ENCODE data around the gene PSMB3. TPM values are rescaled to one million over a fixed set of nuclear protein-coding genes. Genes with fewer than 3 reads are reported as not detected.

The PSMB3 gene
- total RNA-seq, 1 experiment from 2014 or later, result 346 TPM

GRCh38 chr17:38809828-38810227 is 57.3 kb downstream of the PSMB3 start:
- no peak for ATAC-seq
- CTCF ChIA-PET, result no interaction called here
- POLR2A ChIA-PET, result interaction anchor here (0.5 kb wide), 1 partner anchor 14 kb away, joined by 3 read pairs; no protein-coding TSS in a partner anchor
- DNase-seq (ENCODE audit: low read depth, low spot score), result no peak
- H3K4me3 ChIP-seq (replicated peaks in 1 of 2; ENCODE audit: low read depth in 1 of 2, low read length in 2 of 2), result no peak overlapping the region
- H3K79me2 ChIP-seq (ENCODE audit: insufficient read depth, low read length), result no peaks in the 10 kb centered on the region; the same call in 1 of the 2 replicates
- H3K4me2 ChIP-seq (ENCODE audit: low read length), result no peak overlapping the region
- H3K9me2 ChIP-seq (ENCODE audit: insufficient read depth), result no peaks in the 10 kb centered on the region
- H3K36me3 ChIP-seq (ENCODE audit: control insufficient read depth in 1 of 2, insufficient read depth in 2 of 2, low read length in 2 of 2), result peaks cover 40 to 45% of the 10 kb centered on the region in 2 experiments
- H3K27ac ChIP-seq (ENCODE audit: low read depth, low read length), result no peak overlapping the region
- H4K20me1 ChIP-seq (ENCODE audit: insufficient read depth), result no peaks in the 10 kb centered on the region
- no TSS peak for BruUV-seq (replicated peaks)
- no peak overlapping the region for H3K9ac ChIP-seq (ENCODE audit: low read length)
- no peak overlapping the region for H2AFZ ChIP-seq (ENCODE audit: low read depth, low read length, poor library complexity, severe bottlenecking)
- H3K9me3 ChIP-seq (ENCODE audit: control insufficient read depth in 1 of 2, insufficient read depth in 1 of 2, low read depth in 1 of 2, low read length in 2 of 2), result no peaks in the 10 kb centered on the region
- intact Hi-C loops (cut with micrococcal nuclease), result no loop called here
- H3K27me3 ChIP-seq (ENCODE audit: insufficient read depth, low read length), result no peaks in the 10 kb centered on the region
- RAD21 ChIA-PET (ENCODE audit: low non-redundant PET in 1 of 2, low total read pairs in 2 of 2, uncharacterized antibody in 2 of 2, unreplicated experiment in 2 of 2), result no interaction called here
- no peak for TF ChIP-seq ELF1 (IDR thresholded peaks at IDR 0.05; ENCODE audit: borderline replicate concordance, low read depth)
- no peak for TF ChIP-seq EGR1 (IDR thresholded peaks at IDR 0.05; ENCODE audit: low read depth)
- no peak for TF ChIP-seq ZBTB33 (IDR thresholded peaks at IDR 0.05; ENCODE audit: extremely low read depth, insufficient replicate concordance, low read length)
- TF ChIP-seq CBX3 (IDR thresholded peaks at IDR 0.05; ENCODE audit: low read depth), result no peak
- no peak for TF ChIP-seq EZH2 (IDR thresholded peaks at IDR 0.05)
- no peak for TF ChIP-seq ATF3 (IDR thresholded peaks at IDR 0.05)
- no peak for TF ChIP-seq MAX (IDR thresholded peaks at IDR 0.05)
- no peak for TF ChIP-seq TCF7L2 (IDR thresholded peaks at IDR 0.05; ENCODE audit: borderline replicate concordance, extremely low read depth, insufficient read depth, insufficient read length)
- no peaks in the 10 kb centered on the region for H3K4me1 ChIP-seq (ENCODE audit: control insufficient read depth in 1 of 2, insufficient read depth in 2 of 2, low read length in 2 of 2)

Small RNA genes lying within 50 kb of the gene (microRNA-seq; reads per million reads assigned to microRNA genes)
- gene MIR4726 (ENCODE audit: borderline number of aligned reads), result 2.8 reads per million

Other genes starting within 250 kb of the PSMB3 start
- 10.5 TPM for gene SRCIN1, start 146.8 kb upstream of the PSMB3 start, total RNA-seq (2021; ENCODE audit: unreplicated experiment)
- 37.9 TPM for gene EPOP, start 77.8 kb upstream of the PSMB3 start, total RNA-seq (2021; ENCODE audit: unreplicated experiment)
- 110 TPM for gene MLLT6, start 47.5 kb upstream of the PSMB3 start, total RNA-seq (2021; ENCODE audit: unreplicated experiment)
- gene CISD3, start 22.4 kb upstream of the PSMB3 start, total RNA-seq (2021; ENCODE audit: unreplicated experiment), result 50.2 TPM
- gene PCGF2, start 4.4 kb upstream of the PSMB3 start, total RNA-seq (2021; ENCODE audit: unreplicated experiment), result 64.6 TPM
- 40.3 TPM for gene PIP4K2B, start 46.8 kb downstream of the PSMB3 start, total RNA-seq (2021; ENCODE audit: unreplicated experiment)
- 23.9 TPM for gene CWC25, start 72.6 kb downstream of the PSMB3 start, total RNA-seq (2021; ENCODE audit: unreplicated experiment)
- gene RPL23, start 101.0 kb downstream of the PSMB3 start, total RNA-seq (2021; ENCODE audit: unreplicated experiment), result 1,631 TPM
- 149 TPM for gene LASP1, start 117.3 kb downstream of the PSMB3 start, total RNA-seq (2021; ENCODE audit: unreplicated experiment)
- not detected for gene FBXO47, start 214.7 kb downstream of the PSMB3 start, total RNA-seq (2021; ENCODE audit: unreplicated experiment)

Measured in HCT116 (cell line).